NCI-H2029 (cell line): ENCODE results near the gene PDE4DIP.
"Not testable (repeated sequence)": the region's sequence is repeated elsewhere in the genome, so short reads cannot be mapped to it uniquely, and the experiment has no call there.

Source experiments
- DNase-seq: peaks from one replicate; lab custom pipeline; 2025; lab: John Stamatoyannopoulos, UW

The PDE4DIP gene

DNA sequence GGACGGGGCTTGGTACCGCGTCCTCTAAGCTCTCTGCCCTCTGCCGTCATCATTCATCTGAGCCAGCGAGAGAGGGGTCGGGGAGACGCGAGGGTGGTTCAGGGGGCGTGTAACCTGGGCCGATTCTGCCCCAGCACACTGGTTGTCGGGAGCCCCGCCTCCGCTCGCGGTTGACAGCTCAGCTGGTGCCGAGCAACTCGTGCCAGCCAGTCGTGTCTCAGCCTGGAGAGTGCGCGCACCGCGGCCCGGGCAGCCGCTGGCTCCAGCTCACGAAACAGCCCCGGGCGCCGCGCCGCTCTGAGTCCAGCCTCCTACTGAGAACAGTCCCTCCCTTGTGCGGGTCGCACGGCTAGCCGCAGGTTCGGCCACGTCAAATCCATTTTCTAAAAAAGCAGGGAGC, at the start of gene PDE4DIP:
Gene PDE4DIP (plus strand): TSS at position 209 of the 400 bp plus-strand sequence. CDS start 347 bp downstream, outside the sequence.
- not testable (repeated sequence) for DNase-seq

GRCh38 chr1:148808268-148808928, 35.8 kb upstream of the PDE4DIP start:
- DNase-seq, result not testable (repeated sequence)

- not testable (repeated sequence) for DNase-seq
These were observed 35.3 kb upstream of the PDE4DIP start for GRCh38 chr1:148808929-148809283.

DNA sequence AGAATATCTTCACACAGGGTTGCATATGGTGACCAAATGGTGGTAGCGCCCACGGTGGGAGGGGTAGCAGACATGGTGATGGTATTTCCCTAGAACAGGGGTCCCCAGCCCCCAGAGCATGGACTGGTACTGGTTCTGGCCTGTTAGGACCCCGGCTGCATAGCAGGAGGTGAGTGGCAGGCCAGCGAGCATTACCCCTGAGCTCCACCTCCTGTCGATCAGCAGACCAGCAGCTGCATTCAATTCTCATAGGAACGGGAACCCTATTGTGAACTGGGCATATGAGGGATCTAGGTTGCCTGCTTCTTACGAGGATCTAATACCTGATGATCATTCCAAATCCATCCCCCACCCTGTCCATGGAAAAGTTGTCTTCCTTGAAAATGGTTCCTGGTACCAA, 22.0 kb upstream of the PDE4DIP start:
- DNase-seq, result not testable (repeated sequence)

DNA sequence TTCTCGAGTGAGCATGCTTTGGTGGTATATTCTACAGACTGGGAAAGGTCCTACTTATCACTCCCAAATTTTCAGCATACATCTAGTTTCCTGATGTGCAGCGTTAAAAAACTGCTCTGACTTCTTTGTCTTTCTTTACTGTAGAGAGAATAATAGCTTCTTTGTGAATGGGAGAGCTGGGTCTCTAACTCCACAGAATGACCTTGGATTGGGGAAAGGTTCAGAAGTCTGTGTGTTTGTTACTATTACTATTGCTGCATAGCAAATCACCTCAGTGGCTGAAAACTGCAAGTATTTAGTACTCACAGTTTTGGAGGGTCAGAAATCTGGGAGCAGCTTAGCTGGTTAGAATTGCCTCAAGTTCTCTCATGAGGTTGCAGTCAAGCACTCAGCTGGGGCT, 20.4 kb upstream of the PDE4DIP start:
- DNase-seq, result not testable (repeated sequence)

GRCh38 chr1:148825029-148825428, 19.2 kb upstream of the PDE4DIP start:
- not testable (repeated sequence) for DNase-seq

DNA sequence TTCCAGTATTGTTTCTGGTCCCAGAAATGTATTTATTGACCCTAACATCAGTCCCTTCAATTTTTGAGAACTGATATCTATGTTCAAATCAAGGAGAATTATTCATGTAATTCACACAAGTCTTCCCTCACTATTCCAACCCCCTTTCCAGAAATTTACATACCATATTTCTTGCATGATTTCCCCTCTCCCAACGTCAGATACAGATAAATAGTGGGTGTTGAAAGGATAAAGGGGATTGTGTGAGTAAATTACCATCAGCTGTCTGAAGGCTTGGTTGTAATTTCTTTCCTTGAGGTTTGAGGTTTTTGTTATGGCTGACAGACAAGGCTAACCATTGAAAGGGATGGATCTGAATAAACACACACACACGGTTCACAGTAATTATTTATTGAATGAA, 15.7 kb upstream of the PDE4DIP start:
- DNase-seq, result not testable (repeated sequence)

DNA sequence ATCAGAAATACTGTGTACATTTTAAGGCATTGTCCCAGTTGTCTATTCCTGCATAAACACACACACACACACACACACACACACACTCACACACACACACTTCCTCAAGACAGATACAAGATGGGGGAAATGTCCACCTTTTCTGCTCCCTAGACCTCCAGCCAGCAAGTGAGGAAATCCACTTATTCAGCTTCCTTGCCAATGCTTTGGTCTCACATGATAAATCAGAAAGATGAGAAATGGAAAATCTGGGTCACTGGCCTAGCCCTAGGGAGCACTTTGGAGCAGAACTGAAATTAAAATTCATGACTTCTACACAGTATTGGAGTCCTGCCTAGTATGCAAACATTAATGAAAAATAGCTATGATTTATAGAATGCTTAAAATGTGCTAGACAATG, 15.3 kb upstream of the PDE4DIP start:
- DNase-seq, result not testable (repeated sequence)

DNA sequence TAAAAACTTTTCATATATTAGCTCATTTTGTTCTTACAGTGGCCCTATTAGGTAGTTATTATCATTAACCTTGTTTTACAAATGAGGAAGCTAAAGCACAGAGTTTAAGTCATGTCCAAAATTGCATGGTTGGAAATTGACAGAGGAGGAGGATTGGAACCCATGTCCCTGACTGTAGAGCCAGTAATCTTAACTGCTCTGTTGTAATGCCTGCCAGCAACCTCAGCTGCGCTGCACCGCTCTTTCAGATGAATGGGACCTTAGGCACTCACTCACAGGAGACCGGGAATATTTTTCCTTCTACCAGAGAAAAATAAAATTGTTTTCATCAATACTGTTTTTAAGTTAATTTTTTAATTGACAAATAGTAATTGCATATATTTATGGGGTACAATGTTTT, 14.9 kb upstream of the PDE4DIP start:
- not testable (repeated sequence) for DNase-seq

GRCh38 chr1:148841262-148841661, 3.0 kb upstream of the PDE4DIP start:
- not testable (repeated sequence) for DNase-seq

DNA sequence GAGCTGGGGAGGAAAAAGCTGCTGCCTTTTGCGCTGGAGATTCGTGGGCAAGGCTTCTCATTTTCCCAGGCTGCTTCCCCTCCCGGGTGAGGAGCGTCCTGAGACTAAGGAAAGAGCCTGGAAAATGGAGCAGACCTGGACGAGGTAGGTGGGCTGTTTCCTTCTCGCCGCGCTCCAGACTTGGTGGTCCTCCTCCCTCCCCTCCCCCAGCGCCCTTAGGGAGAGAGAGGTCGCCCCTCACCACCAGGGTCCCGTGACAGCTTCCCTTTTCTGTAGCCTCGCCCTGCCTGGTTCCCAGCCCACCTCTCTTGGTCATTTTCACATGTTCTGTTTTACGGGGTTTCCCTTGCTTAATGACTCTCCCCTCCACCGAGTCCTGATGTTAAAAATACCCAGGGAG, 423 bp downstream of the PDE4DIP start:
- DNase-seq, result not testable (repeated sequence)

DNA sequence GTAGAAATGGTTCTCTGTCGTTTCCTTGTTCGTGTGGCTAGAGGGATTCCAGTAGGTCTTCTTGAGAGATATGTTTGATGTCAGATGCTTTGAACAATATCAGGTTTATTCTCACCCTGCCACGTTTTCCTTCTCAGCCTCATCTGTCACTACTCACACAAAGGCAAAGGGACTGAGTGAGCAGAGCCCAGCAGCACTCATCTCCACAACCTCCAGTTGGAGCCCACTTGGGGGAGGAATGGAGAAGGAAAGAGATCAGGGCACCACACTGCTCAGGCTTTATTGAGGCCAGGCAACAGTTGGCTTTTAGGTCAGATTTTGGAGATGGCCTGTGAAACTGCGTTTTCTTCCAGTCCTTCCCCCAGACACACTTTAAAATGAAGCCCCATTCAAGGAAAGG, 840 bp downstream of the PDE4DIP start:
- DNase-seq, result not testable (repeated sequence)

GRCh38 chr1:148850347-148850746, 6.1 kb downstream of the PDE4DIP start:
- DNase-seq, result not testable (repeated sequence)

DNA sequence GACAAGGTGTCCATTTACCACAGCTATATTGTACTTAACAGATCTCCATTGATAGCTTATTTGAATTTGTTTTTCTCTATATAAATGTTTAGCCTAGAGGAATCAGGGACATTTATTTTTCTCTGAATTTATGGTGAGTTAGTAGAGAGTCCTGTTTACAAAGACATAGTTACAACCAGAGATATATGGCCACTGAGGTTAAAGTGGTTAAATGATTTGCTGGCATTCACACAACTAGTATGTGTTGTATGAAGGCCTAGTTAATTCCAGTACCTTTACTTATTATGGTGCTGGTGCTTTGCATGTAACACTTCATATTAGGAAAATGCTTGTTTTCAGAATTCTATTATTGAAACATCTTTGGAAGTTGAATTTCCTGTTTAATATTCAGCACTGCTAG, 6.6 kb downstream of the PDE4DIP start:
- not testable (repeated sequence) for DNase-seq

- DNase-seq, result not testable (repeated sequence)
These were observed 7.5 kb downstream of the PDE4DIP start for GRCh38 chr1:148851684-148852083.

DNA sequence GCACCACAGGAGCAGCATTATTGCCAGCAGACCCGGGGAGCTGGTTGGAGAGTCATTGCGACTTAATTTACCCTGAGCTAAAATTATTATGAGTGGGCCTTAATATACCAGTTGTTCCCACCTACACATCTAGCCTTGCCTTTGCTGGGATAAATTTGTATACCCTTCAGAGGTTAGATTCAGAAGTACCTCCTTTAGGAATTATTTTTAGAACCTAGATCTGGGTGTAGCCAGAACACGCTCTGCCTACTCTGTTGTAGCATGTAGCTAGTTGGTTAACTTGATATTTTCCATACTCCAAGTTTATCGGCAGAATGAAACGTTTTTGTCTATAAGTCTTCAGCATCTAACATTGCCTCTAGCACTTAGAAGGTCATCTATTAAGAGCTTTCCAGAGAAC, 9.1 kb downstream of the PDE4DIP start:
- not testable (repeated sequence) for DNase-seq

- DNase-seq, result not testable (repeated sequence)
These were observed 9.8 kb downstream of the PDE4DIP start for GRCh38 chr1:148854063-148854462.

GRCh38 chr1:148855367-148855766, 11.1 kb downstream of the PDE4DIP start:
- not testable (repeated sequence) for DNase-seq

GRCh38 chr1:148860049-148860448, 15.8 kb downstream of the PDE4DIP start:
- not testable (repeated sequence) for DNase-seq

DNA sequence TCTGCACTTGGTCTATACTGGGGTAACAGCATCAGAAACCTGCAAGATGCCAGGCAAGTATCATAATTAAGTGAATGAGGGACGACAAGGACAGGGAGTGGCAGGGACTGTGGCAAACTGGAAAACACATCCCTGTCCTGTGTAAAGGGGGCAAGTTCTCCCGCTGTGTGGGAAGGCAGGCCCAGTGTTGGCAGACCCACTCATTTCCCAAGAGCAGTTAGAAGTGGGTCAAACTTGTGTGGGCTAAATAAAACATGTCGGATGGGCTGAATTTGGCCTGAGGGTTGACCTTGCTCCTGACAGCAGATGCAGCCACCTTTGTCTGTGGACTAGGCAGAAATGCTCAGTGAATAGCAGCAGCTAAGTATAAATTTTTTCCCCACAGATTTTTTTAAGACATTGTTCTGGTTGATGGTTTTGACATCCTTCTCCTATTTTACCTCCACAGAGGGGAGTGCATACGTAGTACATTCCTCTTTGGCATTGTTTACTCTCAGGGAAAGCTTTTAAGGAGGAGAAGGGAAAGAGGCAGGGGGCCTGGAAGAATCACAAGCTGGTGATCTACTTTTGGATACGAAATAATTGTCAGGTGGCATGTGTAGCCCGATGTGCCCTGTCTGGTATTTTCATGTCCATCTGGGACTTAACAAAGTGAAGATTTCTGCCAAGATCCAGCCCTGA, 16.5 kb downstream of the PDE4DIP start:
- DNase-seq, result not testable (repeated sequence)

GRCh38 chr1:148862590-148862989, 18.4 kb downstream of the PDE4DIP start:
- DNase-seq, result not testable (repeated sequence)

- DNase-seq, result not testable (repeated sequence)
These were observed 24.9 kb downstream of the PDE4DIP start for GRCh38 chr1:148868924-148869633.

- DNase-seq, result not testable (repeated sequence)
These were observed 25.4 kb downstream of the PDE4DIP start for GRCh38 chr1:148869634-148869961.
